Stimulated activated CD4-positive, alpha-beta T cell treated with anti-CD3 and anti-CD28 coated beads, Interleukin-1b, Interleukin-23, amount 100 ng/mL, for 24 hours (primary cell): Measurements from ENCODE around the gene DMRTB1.

Experiments used
- DNase-seq, 4 experiments: peaks; one replicate each; pipeline ENCODE4 v3.0.0-alpha.2; 2020; ENCODE audit warnings: low read depth in 4 of 4, low spot score in 1 of 4

The DMRTB1 gene

GRCh38 chr1:53462769-53463501, 3.7 kb downstream of the DMRTB1 start:
- DNase-seq, result no peak

GRCh38 chr1:53463961-53464899, 5.0 kb downstream of the DMRTB1 start:
- DNase-seq, result no peak

- no peak for DNase-seq
Measured at GRCh38 chr1:53465023-53465957, 6.1 kb downstream of the DMRTB1 start.

GRCh38 chr1:53467391-53467790, 8.2 kb downstream of the DMRTB1 start:
- no peak for DNase-seq

DNA sequence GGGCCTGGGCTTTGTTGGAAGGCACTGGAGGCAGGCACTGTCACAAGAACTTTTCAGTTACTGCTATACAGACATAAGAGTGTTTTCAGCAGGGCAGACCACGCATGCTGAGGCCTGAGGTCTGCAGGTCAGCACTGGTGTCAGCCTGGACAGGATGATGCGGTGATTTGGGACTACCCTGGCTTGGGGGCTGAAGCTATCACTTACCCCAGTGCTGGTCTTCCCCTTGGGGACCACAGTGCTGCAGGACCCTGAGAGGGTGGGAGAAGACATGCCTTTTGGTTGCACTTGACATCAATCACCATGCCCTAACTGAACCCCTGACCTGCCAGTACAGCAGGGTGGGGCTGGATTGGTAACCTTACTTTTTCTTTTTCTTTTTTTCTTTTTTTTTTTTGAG, 9.2 kb downstream of the DMRTB1 start:
- DNase-seq, result no peak

DNA sequence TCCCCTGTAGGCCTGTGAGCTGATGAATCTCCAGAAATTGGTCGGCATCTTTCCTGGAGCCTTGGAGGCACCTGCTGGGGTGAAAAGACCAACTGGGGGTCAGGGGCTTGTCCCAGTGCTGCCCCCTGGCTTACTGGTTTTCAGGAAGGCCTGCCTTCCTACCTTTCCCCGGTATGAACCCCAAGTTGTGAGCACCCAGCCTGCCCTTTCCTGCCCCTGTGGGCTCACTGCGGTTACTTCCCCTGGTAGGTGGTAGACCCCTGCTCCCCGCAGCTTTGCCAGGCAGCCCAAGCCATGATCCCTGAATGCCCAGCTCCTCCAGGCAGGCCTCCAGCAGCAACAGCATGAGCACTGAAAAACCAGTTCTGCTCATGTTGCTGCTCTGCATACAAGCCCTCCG, 10.2 kb downstream of the DMRTB1 start:
- DNase-seq, result no peak

GRCh38 chr1:53470155-53470554, 11.0 kb downstream of the DMRTB1 start:
- DNase-seq, result no peak

DNA sequence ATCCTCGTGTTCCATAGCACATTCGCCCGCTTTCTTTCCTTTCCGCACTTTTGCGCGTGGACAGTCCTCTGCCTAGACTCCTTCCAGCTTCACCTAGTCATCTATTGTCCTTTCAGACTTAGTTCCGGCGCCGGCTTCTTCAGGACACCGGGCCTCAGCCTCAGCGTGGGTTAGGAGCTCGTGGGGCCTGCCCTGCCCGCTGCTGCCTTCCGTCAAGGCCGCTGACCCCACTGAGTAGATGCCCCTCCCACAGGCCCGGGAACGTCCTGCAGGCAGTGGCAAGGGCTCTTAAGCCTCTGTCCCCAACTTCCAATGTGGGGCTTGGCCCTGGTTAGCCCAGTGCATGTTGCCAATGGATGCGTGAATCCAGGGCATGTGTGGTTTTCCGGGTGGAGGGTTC, 11.4 kb downstream of the DMRTB1 start:
- no peak for DNase-seq

GRCh38 chr1:53471000-53471399, 11.8 kb downstream of the DMRTB1 start:
- DNase-seq, result no peak

- DNase-seq, result no peak
Measured at GRCh38 chr1:53473463-53473862, 14.3 kb downstream of the DMRTB1 start.

GRCh38 chr1:53475664-53476063, 16.5 kb downstream of the DMRTB1 start:
- no peak for DNase-seq

GRCh38 chr1:53476579-53476978, 17.4 kb downstream of the DMRTB1 start:
- no peak for DNase-seq

DNA sequence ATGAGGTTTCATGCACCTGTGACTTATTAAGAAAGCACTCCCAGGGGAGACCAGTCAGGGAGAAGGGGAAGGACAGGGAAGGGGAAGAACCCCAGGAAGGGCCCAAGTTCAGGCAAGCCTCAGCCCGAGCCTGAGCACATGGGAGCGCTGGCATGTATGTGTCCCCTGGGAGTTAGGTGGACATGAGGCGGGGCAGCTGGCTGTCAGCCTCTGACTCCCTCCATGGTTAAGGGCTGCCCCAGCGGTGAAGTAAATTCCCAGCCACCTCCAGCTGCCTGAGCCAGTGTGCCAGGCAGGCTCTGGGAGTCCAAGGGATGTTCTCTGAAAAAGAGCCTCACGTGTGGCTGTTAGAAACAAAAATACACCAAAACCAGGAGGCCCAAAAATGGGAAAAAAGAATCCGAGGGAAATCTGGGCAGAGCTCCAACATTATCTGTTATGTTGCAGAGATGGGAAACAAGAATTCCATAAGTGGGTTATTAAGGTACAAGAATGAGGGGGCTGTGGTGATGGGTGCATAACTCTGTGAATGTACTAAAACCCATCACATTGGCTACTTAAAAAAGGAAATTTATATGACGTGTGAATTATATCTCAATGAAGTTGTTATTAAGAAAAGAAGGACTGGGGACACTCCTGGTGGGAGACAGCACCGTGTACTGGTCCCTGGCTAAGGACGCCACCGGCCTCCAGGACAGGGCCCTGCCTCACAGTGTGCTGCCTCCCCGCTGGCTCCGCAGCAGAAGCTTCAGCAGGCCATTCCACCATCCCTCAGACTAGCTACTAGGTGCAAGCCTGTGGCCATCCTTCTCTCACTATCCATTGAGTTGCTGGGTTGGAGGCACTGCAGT, 18.7 kb downstream of the DMRTB1 start:
- no peak for DNase-seq

DNA sequence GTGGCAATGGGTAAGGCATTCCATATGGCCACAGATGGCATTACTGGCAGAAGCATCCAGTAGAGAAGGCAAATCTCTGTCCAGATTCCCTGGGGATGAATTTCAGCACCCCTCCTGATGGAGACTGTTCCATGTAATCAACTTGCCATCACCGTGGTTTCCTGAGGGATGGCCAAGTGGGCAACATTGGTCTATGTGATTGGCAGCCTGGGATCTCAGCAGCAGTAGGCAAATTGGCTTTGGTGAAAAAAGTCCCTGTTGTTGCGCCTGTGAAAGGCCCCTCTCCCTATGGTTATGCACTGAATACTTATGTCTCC, 19.3 kb downstream of the DMRTB1 start:
- no peak for DNase-seq

DNA sequence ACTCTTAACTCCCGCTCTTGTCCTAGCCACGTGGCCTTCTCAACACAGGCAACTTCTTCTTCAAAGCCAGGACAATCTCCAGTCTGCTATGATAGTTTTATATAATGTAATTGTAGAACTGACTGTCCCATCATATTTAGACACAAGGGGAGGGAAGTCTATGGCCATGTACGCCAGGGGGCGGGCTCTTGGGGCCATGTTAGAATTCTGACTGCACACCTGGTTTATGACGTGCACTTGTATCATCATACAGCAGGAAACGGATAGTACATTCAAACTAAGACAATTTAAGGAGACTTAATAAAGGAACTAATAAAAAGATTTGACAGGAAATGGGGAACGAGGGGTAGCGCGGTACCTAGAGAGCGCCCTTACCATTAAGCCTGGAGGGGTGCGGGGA, 21.5 kb downstream of the DMRTB1 start:
- DNase-seq, result no peak

GRCh38 chr1:53481456-53481855, 22.3 kb downstream of the DMRTB1 start:
- no peak for DNase-seq

- DNase-seq, result no peak
Measured at GRCh38 chr1:53482441-53483153, 23.4 kb downstream of the DMRTB1 start.

GRCh38 chr1:53483170-53483569, 24.0 kb downstream of the DMRTB1 start:
- DNase-seq, result no peak

- DNase-seq, result no peak
Measured at GRCh38 chr1:53483656-53484055, 24.5 kb downstream of the DMRTB1 start.
